ENCODE results near the gene RASGRF2.

DNA sequence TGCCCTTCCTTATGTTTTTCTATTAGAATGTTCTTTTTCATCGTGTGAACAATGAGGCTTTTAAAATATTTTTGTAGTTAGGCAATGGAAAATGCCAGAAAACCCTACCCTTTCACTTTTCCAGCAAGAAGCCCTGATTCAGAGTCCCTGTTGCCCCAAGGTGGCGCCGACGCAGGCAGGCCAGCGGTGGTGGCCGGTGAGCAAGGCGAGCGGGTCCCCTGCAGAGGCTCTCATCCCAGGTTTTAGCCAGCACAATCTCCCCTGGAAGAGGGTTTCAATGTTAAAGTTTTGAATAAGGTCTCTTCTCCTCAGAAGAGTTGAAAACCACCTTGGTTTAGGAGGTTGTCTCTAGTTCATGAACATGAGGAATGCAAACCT, 232.2 kb downstream of the RASGRF2 start:
- TF ChIP-seq PHF21A (IDR thresholded peaks at IDR 0.05; ENCODE audit: borderline replicate concordance, low read depth): no peak
- TF ChIP-seq KDM1A (IDR thresholded peaks at IDR 0.05): no peak
- TF ChIP-seq ZFP1 (CRISPR knock-in tag; IDR thresholded peaks at IDR 0.05): no peak
- TF ChIP-seq, protein P1, sequence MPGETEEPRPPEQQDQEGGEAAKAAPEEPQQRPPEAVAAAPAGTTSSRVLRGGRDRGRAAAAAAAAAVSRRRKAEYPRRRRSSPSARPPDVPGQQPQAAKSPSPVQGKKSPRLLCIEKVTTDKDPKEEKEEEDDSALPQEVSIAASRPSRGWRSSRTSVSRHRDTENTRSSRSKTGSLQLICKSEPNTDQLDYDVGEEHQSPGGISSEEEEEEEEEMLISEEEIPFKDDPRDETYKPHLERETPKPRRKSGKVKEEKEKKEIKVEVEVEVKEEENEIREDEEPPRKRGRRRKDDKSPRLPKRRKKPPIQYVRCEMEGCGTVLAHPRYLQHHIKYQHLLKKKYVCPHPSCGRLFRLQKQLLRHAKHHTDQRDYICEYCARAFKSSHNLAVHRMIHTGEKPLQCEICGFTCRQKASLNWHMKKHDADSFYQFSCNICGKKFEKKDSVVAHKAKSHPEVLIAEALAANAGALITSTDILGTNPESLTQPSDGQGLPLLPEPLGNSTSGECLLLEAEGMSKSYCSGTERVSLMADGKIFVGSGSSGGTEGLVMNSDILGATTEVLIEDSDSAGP (CRISPR knock-in tag; IDR thresholded peaks at IDR 0.05): no peak
- TF ChIP-seq, protein P2, sequence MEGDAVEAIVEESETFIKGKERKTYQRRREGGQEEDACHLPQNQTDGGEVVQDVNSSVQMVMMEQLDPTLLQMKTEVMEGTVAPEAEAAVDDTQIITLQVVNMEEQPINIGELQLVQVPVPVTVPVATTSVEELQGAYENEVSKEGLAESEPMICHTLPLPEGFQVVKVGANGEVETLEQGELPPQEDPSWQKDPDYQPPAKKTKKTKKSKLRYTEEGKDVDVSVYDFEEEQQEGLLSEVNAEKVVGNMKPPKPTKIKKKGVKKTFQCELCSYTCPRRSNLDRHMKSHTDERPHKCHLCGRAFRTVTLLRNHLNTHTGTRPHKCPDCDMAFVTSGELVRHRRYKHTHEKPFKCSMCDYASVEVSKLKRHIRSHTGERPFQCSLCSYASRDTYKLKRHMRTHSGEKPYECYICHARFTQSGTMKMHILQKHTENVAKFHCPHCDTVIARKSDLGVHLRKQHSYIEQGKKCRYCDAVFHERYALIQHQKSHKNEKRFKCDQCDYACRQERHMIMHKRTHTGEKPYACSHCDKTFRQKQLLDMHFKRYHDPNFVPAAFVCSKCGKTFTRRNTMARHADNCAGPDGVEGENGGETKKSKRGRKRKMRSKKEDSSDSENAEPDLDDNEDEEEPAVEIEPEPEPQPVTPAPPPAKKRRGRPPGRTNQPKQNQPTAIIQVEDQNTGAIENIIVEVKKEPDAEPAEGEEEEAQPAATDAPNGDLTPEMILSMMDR (IDR thresholded peaks at IDR 0.05 in 2 of 3, conservative IDR thresholded peaks at IDR 0.05 in 1 of 3; ENCODE audit: insufficient read depth in 2 of 3, low read depth in 1 of 3, low read length in 3 of 3): no peak
- no peak for TF ChIP-seq ZBTB1 (CRISPR knock-in tag; IDR thresholded peaks at IDR 0.05; ENCODE audit: borderline replicate concordance, low read depth)

Measured in K562 (cell line).